Measurements from ENCODE around the gene KCNIP3. TPM values are rescaled to one million over a fixed set of nuclear protein-coding genes. Genes with fewer than 3 reads are reported as not detected.

Gene KCNIP3
- total RNA-seq, 3 donors from 2014 or later, result not detected

DNA sequence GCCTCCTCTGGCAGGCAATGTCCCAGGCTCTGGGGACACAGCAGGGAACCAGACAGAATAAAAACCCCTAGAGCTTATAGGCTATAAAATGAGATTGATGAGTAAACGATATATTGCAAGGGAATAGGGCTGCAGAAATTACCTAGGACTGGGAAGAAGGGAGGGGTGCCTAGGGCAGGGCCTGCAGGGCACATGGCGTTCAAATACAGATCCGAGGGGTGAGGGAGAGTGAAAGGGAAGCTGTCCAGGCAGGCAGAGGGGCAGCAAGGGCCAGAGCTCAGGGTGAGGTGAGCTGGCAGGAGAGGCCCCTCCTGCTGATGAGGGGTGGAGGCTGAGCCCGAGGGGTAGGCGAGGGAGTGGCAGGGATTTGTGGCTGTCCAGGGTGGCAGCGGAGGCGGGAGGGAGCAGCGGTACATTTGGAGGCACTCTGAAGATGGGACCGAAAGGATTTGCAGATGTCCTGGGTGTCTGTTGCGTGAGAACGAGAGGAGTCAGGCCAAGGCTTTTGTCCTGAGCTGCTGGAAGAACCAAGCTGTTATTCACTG, 33.7 kb downstream of the KCNIP3 start:
- DNase-seq (no peak), ATAC-seq (no peak)
- Mint-ChIP-seq H3K27me3 (ENCODE audit: low read depth) (no peaks in the 10 kb centered on the region), H3K9me3 (no peaks in the 10 kb centered on the region), H3K4me3 (no peak overlapping the region), H3K4me1 (ENCODE audit: low read depth) (no peaks in the 10 kb centered on the region), H3K36me3 (ENCODE audit: insufficient read depth) (no peaks in the 10 kb centered on the region)

DNA sequence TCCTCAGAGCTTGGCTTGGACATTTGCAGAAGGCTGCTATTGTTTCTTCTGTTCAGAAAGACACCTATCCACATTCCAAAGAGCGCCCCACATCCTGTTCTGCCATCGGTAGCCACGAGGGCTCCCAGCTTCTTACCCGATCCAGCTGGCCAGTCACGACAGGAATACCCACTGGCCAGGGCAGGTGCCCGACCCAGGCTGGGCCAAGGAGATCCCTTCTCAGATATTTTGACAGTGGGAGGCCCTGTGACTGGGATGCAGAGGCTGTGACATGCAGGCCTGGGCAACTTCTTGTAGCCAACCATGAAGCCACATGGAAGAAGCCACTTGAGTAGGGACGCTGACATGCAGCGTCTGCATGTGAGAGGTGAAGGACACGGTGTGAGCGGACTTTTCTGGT, 34.5 kb downstream of the KCNIP3 start:
- H3K27me3 Mint-ChIP-seq (ENCODE audit: low read depth), result no peaks in the 10 kb centered on the region
- DNase-seq, result no peak
- H3K4me1 Mint-ChIP-seq (ENCODE audit: low read depth), result no peaks in the 10 kb centered on the region
- H3K9me3 Mint-ChIP-seq, result no peaks in the 10 kb centered on the region
- no peak overlapping the region for H3K4me3 Mint-ChIP-seq
- no peak for ATAC-seq
- H3K36me3 Mint-ChIP-seq (ENCODE audit: insufficient read depth), result no peaks in the 10 kb centered on the region

DNA sequence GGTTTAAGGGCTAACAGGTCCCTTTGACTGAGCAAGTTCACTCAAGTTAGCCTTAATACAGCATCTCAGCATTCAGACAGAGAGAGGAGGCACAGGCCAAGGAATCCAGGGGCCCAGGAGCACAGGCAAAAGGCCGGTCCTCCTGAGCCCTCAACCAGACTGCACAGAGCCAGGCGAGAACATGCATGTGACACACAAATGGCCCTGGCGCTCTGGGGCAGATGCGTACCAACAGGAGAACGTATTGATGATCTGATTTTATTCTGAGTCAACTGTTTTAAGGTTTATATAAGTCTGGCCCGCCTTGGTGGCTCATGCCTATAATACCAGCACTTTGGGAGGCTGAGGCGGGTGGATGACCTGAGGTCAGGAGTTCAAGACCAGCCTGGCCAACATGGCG, 34.9 kb downstream of the KCNIP3 start:
- ATAC-seq, result no peak
- no peaks in the 10 kb centered on the region for H3K9me3 Mint-ChIP-seq
- DNase-seq, result no peak
- H3K27me3 Mint-ChIP-seq (ENCODE audit: low read depth), result no peaks in the 10 kb centered on the region
- no peaks in the 10 kb centered on the region for H3K4me1 Mint-ChIP-seq (ENCODE audit: low read depth)
- H3K36me3 Mint-ChIP-seq (ENCODE audit: insufficient read depth), result no peaks in the 10 kb centered on the region
- no peak overlapping the region for H3K4me3 Mint-ChIP-seq

DNA sequence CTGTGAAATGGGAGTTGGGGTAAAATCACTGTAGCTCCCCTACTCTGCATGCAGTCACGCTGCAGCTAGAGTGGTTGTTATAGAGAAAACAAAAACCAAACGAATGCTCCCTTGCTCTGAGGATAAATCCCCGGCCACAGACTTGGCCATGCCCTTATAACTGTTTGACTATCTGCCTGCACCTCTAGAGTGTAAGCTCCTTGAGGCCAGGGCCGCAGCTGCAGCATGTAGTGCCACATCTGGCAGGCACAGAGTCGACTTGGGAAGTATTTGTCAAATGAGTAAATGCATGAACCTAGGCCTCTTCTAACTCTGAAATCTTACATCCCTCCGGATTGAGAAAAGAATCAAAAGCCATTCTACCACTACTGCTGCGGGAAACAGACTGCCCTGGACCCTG, 35.9 kb downstream of the KCNIP3 start:
- Mint-ChIP-seq H3K9me3 (no peaks in the 10 kb centered on the region), H3K4me1 (ENCODE audit: low read depth) (no peaks in the 10 kb centered on the region), H3K27me3 (ENCODE audit: low read depth) (no peaks in the 10 kb centered on the region), H3K36me3 (ENCODE audit: insufficient read depth) (no peaks in the 10 kb centered on the region), H3K4me3 (no peak overlapping the region)
- no peak for ATAC-seq
- DNase-seq, result no peak

DNA sequence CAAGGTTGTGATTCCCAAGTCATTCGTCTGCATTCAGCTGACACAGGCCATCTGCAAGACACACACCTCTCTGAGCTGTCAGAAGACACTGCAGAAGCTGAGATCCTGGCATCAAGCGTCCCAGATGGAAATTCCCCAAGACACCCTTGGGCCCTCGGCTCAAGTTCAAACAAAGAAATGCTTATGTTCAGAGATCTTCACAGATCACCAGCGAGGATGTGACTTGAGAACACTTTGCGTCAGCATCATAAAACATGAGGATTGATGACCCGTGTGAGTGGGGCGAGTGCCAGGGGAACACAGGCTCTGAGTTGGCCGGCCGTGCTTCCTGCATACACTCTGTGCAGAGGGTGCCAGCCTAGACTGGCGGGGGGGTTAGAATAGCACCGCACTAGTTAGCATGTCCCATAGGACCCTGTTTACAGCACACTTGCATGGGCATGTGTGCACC, 36.8 kb downstream of the KCNIP3 start:
- ATAC-seq, result no peak
- H3K27me3 Mint-ChIP-seq (ENCODE audit: low read depth), result no peaks in the 10 kb centered on the region
- no peaks in the 10 kb centered on the region for H3K36me3 Mint-ChIP-seq (ENCODE audit: insufficient read depth)
- no peaks in the 10 kb centered on the region for H3K9me3 Mint-ChIP-seq
- no peak overlapping the region for H3K4me3 Mint-ChIP-seq
- DNase-seq, result no peak
- H3K4me1 Mint-ChIP-seq (ENCODE audit: low read depth), result no peaks in the 10 kb centered on the region

DNA sequence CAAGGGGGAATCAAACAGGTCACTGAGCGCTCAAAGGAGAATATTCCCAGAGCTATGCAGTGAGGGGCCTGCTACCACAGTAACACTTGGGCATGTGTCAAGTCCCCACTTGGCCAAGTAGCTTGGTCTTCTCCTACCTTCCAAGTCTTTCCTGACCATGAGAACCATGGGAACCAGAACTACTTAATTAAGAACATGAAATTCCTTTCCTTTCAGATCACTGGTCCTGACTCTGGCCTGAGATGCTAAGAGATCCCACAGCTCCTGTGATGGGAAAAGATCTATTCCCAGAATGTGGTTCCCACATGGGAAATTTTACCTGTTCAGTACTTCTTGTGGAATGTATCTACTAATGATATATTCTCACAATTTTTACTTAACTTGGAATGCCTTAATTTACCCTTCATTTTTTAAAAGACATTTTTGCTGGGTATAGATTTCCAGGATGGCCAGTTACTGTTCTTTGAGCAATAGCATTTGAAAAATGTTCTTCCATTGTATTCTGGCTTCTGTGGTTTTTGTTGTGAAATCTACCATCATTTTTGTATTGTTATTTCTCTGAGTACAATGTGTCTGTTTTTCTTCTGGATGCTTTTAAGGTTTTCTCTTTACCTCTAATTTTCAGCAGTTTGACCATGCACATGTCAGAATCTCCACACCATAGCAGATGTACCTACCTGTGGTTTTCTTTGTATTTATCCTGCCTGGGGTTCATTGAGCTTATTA, 37.9 kb downstream of the KCNIP3 start:
- DNase-seq (no peak), ATAC-seq (no peak)
- Mint-ChIP-seq H3K4me1 (ENCODE audit: low read depth) (no peaks in the 10 kb centered on the region), H3K4me3 (no peak overlapping the region), H3K9me3 (no peaks in the 10 kb centered on the region), H3K36me3 (ENCODE audit: insufficient read depth) (no peaks in the 10 kb centered on the region), H3K27me3 (ENCODE audit: low read depth) (no peaks in the 10 kb centered on the region)

DNA sequence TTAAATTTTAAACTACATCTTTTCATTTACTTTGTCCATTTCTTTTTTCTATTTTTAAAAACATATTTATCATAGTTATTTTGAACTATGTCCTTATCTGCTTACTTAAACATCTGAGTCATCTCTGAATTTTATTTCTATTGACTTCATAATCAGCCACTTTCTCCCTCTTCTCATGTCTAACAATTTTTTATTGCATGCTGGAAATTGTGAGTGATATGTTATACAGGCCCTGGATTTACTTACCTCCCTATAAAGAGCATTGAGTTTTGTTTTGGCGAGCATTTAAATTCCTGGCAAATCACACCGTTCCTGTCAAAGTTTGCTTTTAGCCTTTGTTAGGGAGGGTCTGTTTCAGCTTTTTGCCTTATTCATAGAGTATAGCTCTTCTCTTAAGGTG, 39.3 kb downstream of the KCNIP3 start:
- ATAC-seq, result no peak
- H3K4me1 Mint-ChIP-seq (ENCODE audit: low read depth), result no peaks in the 10 kb centered on the region
- no peaks in the 10 kb centered on the region for H3K36me3 Mint-ChIP-seq (ENCODE audit: insufficient read depth)
- H3K4me3 Mint-ChIP-seq, result no peak overlapping the region
- peaks cover 8% of the 10 kb centered on the region for H3K27me3 Mint-ChIP-seq (ENCODE audit: low read depth)
- no peaks in the 10 kb centered on the region for H3K9me3 Mint-ChIP-seq
- no peak for DNase-seq

DNA sequence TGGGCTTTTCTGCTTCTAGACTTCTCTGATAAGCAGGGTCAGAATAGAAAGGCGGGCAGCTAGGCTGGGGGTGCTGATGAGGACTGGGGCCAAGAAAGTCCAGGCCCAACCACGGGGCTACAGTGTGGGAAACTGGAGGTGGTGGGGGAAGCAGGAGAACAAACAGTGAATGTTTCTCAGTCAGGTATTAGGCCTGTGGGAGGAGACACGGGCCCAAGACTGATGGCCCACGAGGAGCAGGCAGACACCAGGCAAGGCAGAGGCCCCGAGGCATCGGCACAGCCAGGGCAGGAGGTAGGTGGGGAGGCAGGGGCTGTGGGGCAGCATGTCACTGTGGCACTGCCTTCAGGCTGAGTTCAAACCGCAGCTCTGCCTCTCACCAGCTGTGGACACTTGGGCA, 40.7 kb downstream of the KCNIP3 start:
- no peaks in the 10 kb centered on the region for H3K4me1 Mint-ChIP-seq (ENCODE audit: low read depth)
- ATAC-seq (no peak), DNase-seq (no peak)
- no peak overlapping the region for H3K4me3 Mint-ChIP-seq
- no peaks in the 10 kb centered on the region for H3K36me3 Mint-ChIP-seq (ENCODE audit: insufficient read depth)
- H3K9me3 Mint-ChIP-seq, result no peaks in the 10 kb centered on the region
- H3K27me3 Mint-ChIP-seq (ENCODE audit: low read depth), result peaks cover 15% of the 10 kb centered on the region

DNA sequence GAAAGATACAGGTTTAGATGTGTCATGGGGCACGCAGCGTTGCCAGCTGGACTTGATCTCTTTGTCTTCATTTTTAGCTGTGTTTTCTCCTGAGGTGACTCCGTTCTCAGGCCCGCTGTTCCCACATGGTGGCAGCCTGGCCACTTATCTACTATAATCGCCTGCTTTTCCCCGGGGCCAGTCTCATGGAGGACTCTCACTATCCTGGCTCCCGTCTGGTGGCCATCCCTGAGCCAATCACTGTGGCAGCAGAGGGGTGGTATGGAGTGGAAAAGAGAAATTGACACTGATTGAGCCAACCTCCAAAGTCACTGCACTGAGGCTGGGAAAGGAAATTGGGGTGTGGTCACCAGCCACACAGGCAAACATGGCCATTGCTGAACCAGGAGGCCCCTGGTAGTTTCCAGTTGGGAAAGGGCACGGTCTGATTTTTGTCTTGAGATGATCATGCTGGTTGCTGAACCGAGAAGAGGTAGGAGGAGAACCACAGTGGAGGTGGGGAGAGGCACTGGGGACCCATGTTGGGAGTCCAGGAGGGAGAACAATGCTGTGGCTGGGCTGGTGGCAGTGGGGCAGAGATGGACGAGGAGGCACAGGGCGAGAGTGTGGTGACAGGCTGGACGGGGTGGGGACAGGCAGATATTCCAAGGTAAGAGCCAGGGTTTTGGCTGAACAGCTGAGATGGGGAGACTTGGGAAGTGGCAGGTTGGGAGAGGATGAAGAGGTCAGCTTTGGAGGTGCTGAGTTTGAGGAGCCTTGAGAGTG, 45.6 kb downstream of the KCNIP3 start:
- ATAC-seq (no peak), DNase-seq (no peak)
- Mint-ChIP-seq H3K9me3 (no peaks in the 10 kb centered on the region), H3K4me3 (no peak overlapping the region), H3K36me3 (ENCODE audit: insufficient read depth) (no peaks in the 10 kb centered on the region), H3K4me1 (ENCODE audit: low read depth) (no peaks in the 10 kb centered on the region), H3K27me3 (ENCODE audit: low read depth) (peaks cover 50% of the 10 kb centered on the region)

DNA sequence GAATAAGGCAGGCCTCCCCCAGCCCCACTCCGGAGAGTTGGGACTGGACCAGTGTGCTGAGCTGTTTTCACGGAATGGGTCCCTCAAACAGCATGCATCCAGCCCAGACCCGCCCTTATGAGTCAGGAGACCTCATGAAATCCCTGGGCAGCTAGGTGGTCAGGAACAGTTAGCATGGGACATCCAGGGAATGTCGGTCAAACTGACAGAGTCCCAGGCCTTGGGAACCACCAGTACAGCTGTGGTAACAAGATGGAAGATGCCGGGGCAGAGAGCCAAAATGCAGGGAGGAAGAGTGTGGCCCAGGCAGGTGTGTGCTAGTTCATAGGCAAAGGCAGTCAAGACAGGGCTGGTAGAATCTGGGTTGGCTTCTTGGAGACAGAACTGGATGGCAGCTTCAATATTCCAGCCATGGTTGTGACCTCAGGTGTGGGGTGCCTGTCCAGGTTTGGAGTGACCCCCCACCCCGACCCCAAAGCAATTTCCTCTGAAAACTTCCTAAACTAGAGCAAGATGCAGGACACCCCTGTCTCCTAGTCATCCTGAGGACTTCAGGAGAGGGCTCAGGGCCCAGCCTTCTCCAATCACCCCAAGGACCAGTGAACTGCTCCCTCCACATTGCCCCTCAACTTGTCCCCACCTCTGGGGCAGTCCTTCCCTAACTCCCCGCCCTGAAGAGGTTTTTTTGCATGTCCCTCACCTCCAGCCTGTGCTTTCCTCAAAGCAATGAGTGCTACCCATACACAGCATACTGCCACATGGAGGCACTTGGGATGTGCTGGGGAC, 46.5 kb downstream of the KCNIP3 start:
- no peak for DNase-seq
- no peak for ATAC-seq
- H3K27me3 Mint-ChIP-seq (ENCODE audit: low read depth), result peaks cover 57% of the 10 kb centered on the region
- no peaks in the 10 kb centered on the region for H3K9me3 Mint-ChIP-seq
- H3K36me3 Mint-ChIP-seq (ENCODE audit: insufficient read depth), result no peaks in the 10 kb centered on the region
- no peaks in the 10 kb centered on the region for H3K4me1 Mint-ChIP-seq (ENCODE audit: low read depth)
- no peak overlapping the region for H3K4me3 Mint-ChIP-seq

DNA sequence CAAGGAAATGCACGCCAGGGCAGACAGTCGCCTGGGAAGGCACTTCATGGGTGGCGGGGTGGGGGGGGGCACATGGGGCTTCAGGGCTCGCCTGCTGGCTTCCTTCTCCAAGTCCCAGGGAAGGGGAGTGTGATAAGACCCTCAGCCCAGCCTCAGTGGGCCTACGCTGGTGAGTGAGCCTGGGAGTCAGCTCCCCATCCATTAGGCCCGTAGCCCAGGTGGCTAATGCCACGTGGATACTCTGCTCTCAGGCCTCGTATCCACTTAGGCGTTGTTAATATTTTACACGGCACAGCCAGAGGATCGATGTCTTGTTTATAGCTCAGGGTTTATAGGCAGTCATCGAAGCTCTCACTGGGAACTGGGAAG, 47.1 kb downstream of the KCNIP3 start:
- no peaks in the 10 kb centered on the region for H3K36me3 Mint-ChIP-seq (ENCODE audit: insufficient read depth)
- H3K4me3 Mint-ChIP-seq, result no peak overlapping the region
- no peaks in the 10 kb centered on the region for H3K9me3 Mint-ChIP-seq
- no peak for DNase-seq
- H3K4me1 Mint-ChIP-seq (ENCODE audit: low read depth), result no peaks in the 10 kb centered on the region
- ATAC-seq, result no peak
- H3K27me3 Mint-ChIP-seq (ENCODE audit: low read depth), result peaks cover 58% of the 10 kb centered on the region

DNA sequence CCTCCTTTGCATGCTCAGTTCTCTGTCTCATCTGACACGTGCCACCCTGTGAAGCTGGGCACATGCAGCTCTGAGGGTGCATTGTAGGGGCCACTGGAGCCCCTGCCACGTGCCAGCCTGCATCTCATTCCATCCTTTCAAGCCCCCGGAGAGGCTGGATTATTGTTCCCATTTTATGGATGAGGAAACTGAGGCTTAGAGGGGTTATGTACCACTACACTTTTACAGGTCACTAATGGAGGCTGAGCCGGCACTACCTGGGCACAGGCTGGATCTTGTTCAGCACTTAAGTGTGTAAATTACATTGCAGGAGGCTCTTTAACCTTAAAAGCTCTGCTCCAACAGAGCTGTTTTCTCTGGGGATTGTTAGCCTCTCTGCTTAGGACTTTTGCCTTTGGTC, 47.5 kb downstream of the KCNIP3 start:
- Mint-ChIP-seq H3K4me3 (no peak overlapping the region), H3K9me3 (no peaks in the 10 kb centered on the region), H3K4me1 (ENCODE audit: low read depth) (no peaks in the 10 kb centered on the region), H3K27me3 (ENCODE audit: low read depth) (peaks cover 61% of the 10 kb centered on the region), H3K36me3 (ENCODE audit: insufficient read depth) (no peaks in the 10 kb centered on the region)
- DNase-seq (no peak), ATAC-seq (no peak)

DNA sequence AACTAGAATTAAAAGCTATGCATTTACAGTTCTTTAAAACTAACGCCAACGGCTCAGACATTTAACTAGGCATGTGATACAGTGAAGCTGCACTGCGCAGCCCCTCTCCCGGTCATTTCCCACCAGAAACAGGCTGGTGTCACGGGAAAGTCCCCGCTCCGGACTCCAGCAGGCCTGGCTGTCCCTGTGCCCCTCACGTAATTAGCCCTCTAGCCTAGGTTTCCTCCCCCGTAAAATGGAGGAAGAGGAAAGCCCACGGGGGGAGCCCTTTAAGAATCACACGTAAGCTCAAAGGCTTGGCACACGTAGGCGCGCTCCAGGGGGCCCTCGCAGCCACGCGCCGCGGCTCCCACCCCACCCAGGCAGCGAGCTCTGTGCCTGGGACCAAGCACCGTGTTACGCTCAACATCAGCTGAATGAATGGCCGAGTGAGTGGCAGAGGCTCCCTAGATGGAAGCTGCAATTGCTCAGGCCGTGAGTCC, 48.0 kb downstream of the KCNIP3 start:
- peaks cover 60% of the 10 kb centered on the region for H3K27me3 Mint-ChIP-seq (ENCODE audit: low read depth)
- H3K4me1 Mint-ChIP-seq (ENCODE audit: low read depth), result no peaks in the 10 kb centered on the region
- H3K9me3 Mint-ChIP-seq, result no peaks in the 10 kb centered on the region
- peak overlapping the region; percentile 24 for H3K4me3 Mint-ChIP-seq
- no peak for DNase-seq
- no peaks in the 10 kb centered on the region for H3K36me3 Mint-ChIP-seq (ENCODE audit: insufficient read depth)
- peak; percentile 26 to 29 for ATAC-seq

DNA sequence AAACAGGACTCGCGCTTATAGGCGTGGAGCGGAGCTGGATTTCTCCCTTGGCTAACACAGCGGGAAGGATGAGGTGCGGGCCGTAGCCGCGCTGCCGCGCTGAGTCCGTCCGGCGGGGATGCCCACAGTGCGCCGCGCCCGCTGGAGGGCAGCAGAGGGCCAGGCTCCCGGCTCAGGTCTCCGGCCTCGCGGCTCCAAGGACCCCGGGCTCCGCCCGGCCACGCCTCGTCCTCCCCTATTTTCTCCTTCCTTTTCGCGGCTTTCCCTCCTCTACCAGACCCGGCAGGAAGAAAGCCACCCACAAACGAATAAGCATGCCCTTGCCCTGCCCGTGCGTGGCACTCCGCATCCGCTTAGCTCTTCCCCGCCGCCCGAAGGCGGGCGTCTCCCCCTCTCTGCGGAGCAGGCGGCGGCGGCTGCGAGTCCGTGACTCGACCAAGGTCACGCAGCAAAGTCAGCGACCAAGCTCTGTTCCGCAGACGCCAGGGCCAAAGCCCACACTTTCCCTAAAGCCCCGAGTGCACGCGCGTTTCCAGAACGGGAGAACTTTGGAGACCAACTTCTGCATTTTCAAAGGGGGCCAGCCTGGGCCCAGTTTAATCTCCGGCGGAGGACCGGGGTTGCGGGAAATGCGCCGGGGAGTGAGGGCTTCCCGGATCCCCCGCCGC, 48.5 kb downstream of the KCNIP3 start:
- Mint-ChIP-seq H3K4me3 (peak overlapping the region; percentile 74), H3K27me3 (ENCODE audit: low read depth) (peaks cover 57% of the 10 kb centered on the region), H3K36me3 (ENCODE audit: insufficient read depth) (no peaks in the 10 kb centered on the region), H3K4me1 (ENCODE audit: low read depth) (no peaks in the 10 kb centered on the region), H3K9me3 (no peaks in the 10 kb centered on the region)
- ATAC-seq (peak; percentile 86 to 87), DNase-seq (peak; percentile 39)
